GM12878 (cell line): ENCODE results near the gene INTS6L. TPM values are rescaled to one million over a fixed set of nuclear protein-coding genes. Genes with fewer than 3 reads are reported as not detected.

Source experiments
- CHD1 ChIP-seq: IDR thresholded peaks from 2 replicates; pipeline ENCODE4 v1.6.1; 2012; ENCODE audit warnings: low read depth, low read length, improper control_type of control experiment
- CHD2 ChIP-seq: IDR thresholded peaks from 2 replicates; pipeline ENCODE4 v1.6.1; 2011; ENCODE audit warnings: low read depth, low read length, improper control_type of control experiment, borderline replicate concordance
- CREM ChIP-seq: IDR thresholded peaks from 2 replicates; pipeline ENCODE4 v1.6.1; 2014; ENCODE audit warnings: antibody characterized with exemption, low read depth
- EED ChIP-seq: sonication (generic); IDR thresholded peaks from 2 replicates; pipeline ENCODE4 v1.6.1; 2016; ENCODE audit warnings: antibody characterized with exemption, low read depth
- EGR1 ChIP-seq, 2 experiments: IDR thresholded peaks; 1 replicate in 1 of 2; 2 replicates in 1 of 2; pipeline ENCODE4 v1.6.1; 2011 to 2012; ENCODE audit warnings: low read depth in 2 of 2, low read length in 2 of 2, borderline replicate concordance in 1 of 2, mild to moderate bottlenecking in 1 of 2, moderate library complexity in 1 of 2
- GATAD2B ChIP-seq: fragments of 450-650 bp; conservative IDR thresholded peaks from 2 replicates; pipeline ENCODE4 v1.6.1; 2017; ENCODE audit warnings: low read depth, mild to moderate bottlenecking, moderate library complexity
- IKZF1 ChIP-seq: fragments of 450-650 bp; conservative IDR thresholded peaks from 2 replicates; pipeline ENCODE4 v1.6.1; 2017; ENCODE audit warnings: antibody characterized with exemption, mild to moderate bottlenecking
- IRF5 ChIP-seq: fragments of 450-650 bp; IDR thresholded peaks from 2 replicates; pipeline ENCODE4 v1.6.1; 2017; ENCODE audit warnings: borderline replicate concordance
- KAT2A ChIP-seq: conservative IDR thresholded peaks from 2 replicates; pipeline ENCODE4 v1.6.1; 2011; ENCODE audit warnings: low read depth, low read length; ENCODE audit not compliant: control insufficient read depth
- MEF2A ChIP-seq: IDR thresholded peaks from 2 replicates; pipeline ENCODE4 v1.6.1; 2011; ENCODE audit warnings: low read depth, mild to moderate bottlenecking, low read length, moderate library complexity; ENCODE audit not compliant: insufficient read depth
- NR2C2 ChIP-seq: IDR thresholded peaks from 2 replicates; pipeline ENCODE4 v1.6.1; 2011; ENCODE audit warnings: borderline replicate concordance, low read depth; ENCODE audit not compliant: control insufficient read depth, insufficient read length
- POU2F2 ChIP-seq: IDR thresholded peaks from 3 replicates; pipeline ENCODE4 v1.6.1; 2011; ENCODE audit warnings: low read depth, mild to moderate bottlenecking, low read length, borderline replicate concordance
- RCOR1 ChIP-seq: conservative IDR thresholded peaks from 2 replicates; pipeline ENCODE4 v1.6.1; 2012; ENCODE audit warnings: low read depth, low read length, improper control_type of control experiment
- SIX5 ChIP-seq: IDR thresholded peaks from 2 replicates; pipeline ENCODE4 v1.6.1; 2011; ENCODE audit warnings: mild to moderate bottlenecking, low read depth, low read length, moderate library complexity; ENCODE audit not compliant: severe bottlenecking
- TAF1 ChIP-seq: IDR thresholded peaks from 2 replicates; pipeline ENCODE4 v1.6.1; 2011; ENCODE audit warnings: mild to moderate bottlenecking, low read depth, low read length, borderline replicate concordance
- TBL1XR1 ChIP-seq: IDR thresholded peaks from 2 replicates; pipeline ENCODE4 v1.6.1; 2012; ENCODE audit warnings: low read depth, low read length, improper control_type of control experiment
- TCF12 ChIP-seq: IDR thresholded peaks from 2 replicates; pipeline ENCODE4 v1.6.1; 2011; ENCODE audit warnings: low read depth, mild to moderate bottlenecking, low read length
- TCF7 ChIP-seq: IDR thresholded peaks from 2 replicates; pipeline ENCODE4 v1.6.1; 2014; ENCODE audit warnings: antibody characterized with exemption, borderline replicate concordance
- YY1 ChIP-seq: IDR thresholded peaks from 2 replicates; pipeline ENCODE4 v1.6.1; 2011; ENCODE audit warnings: low read depth, mild to moderate bottlenecking, low read length
- ZZZ3 ChIP-seq: IDR thresholded peaks from 2 replicates; pipeline ENCODE4 v1.6.1; 2011; ENCODE audit warnings: low read depth; ENCODE audit not compliant: control insufficient read depth, insufficient read length
- polyA plus RNA-seq, 11 experiments: library from polyadenylated mRNA; depleted of rRNA in 4 of 11; unstranded in 6 of 11; stranded (reverse) in 5 of 11; fragments of >200 nt; fragmentation: Nextera tagmentation in 4 of 11; fragmentation: Illumina TruSeq in 1 of 11; extraction: Ambion mirVana in 4 of 11; extraction: Trizol in 1 of 11; gene quantifications; 1 replicate in 1 of 11; 2 replicates in 10 of 11; pipeline versions ENCODE4 v1.2.1 to v1.2.3, GENCODE V29; 2011 to 2016; ENCODE audit warnings: inconsistent platforms in 2 of 11, missing spikeins in 2 of 11, low read depth in 1 of 11
- total RNA-seq, 4 experiments: library from RNA; depleted of rRNA in 3 of 4; stranded (reverse); fragments of >200 nt in 3 of 4; fragmentation: Illumina TruSeq in 1 of 4; extraction: Trizol in 1 of 4; gene quantifications; 2 replicates each; pipeline versions ENCODE4 v1.2.1 to v1.2.3, GENCODE V29; 2013 to 2021
- TF ChIP-seq, protein P1 (sequence below): fragments of 450-650 bp; IDR thresholded peaks from 2 replicates; pipeline ENCODE4 v1.6.1; 2016; ENCODE audit warnings: mild to moderate bottlenecking
- TF ChIP-seq, protein P2 (sequence below): IDR thresholded peaks from 2 replicates; pipeline ENCODE4 v1.6.1; 2012; ENCODE audit warnings: low read depth, low read length, improper control_type of control experiment
- TF ChIP-seq, protein P3 (sequence below): IDR thresholded peaks from 2 replicates; pipeline ENCODE4 v1.6.1; 2011; ENCODE audit warnings: mild to moderate bottlenecking, low read depth, low read length, moderate library complexity; ENCODE audit not compliant: insufficient replicate concordance

INTS6L gene
- total and polyA plus RNA-seq, 10 of the 15 experiments (the other 5 are each of a cell fraction or from before 2014, with no cell fraction given) = 4.9 to 84.9 (median 15.3) TPM

GRCh38 chrX:135520553-135521404, at the start of gene INTS6L (continued):
- TF ChIP-seq, protein P1, sequence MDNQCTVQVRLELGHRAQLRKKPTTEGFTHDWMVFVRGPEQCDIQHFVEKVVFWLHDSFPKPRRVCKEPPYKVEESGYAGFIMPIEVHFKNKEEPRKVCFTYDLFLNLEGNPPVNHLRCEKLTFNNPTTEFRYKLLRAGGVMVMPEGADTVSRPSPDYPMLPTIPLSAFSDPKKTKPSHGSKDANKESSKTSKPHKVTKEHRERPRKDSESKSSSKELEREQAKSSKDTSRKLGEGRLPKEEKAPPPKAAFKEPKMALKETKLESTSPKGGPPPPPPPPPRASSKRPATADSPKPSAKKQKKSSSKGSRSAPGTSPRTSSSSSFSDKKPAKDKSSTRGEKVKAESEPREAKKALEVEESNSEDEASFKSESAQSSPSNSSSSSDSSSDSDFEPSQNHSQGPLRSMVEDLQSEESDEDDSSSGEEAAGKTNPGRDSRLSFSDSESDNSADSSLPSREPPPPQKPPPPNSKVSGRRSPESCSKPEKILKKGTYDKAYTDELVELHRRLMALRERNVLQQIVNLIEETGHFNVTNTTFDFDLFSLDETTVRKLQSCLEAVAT = peak; percentile 63; the same call in 1 of the 2 replicates
- TF ChIP-seq, protein P2, sequence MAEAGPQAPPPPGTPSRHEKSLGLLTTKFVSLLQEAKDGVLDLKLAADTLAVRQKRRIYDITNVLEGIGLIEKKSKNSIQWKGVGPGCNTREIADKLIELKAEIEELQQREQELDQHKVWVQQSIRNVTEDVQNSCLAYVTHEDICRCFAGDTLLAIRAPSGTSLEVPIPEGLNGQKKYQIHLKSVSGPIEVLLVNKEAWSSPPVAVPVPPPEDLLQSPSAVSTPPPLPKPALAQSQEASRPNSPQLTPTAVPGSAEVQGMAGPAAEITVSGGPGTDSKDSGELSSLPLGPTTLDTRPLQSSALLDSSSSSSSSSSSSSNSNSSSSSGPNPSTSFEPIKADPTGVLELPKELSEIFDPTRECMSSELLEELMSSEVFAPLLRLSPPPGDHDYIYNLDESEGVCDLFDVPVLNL = no peak
- TF ChIP-seq KAT2A = no peak
- TF ChIP-seq MEF2A = no peak
- TF ChIP-seq RCOR1 = no peak
- 0 out of 2 replicates have a peak, but pooled peaks have one; percentile 14 for TF ChIP-seq CHD2
- peak; percentile 100 for TF ChIP-seq POU2F2
- TF ChIP-seq CREM = no peak; the same call in 1 of the 2 replicates
- no peak for TF ChIP-seq TCF7
- no peak for TF ChIP-seq EED
- no peak for TF ChIP-seq EGR1 (IDR thresholded peaks at IDR 0.05; ENCODE audit: borderline replicate concordance in 1 of 2, low read depth in 2 of 2, low read length in 2 of 2)
- TF ChIP-seq GATAD2B = no peak
- peak; percentile 52; the same call in 1 of the 2 replicates for TF ChIP-seq IKZF1
- TF ChIP-seq TBL1XR1 = peak; percentile 71; the same call in 1 of the 2 replicates
- no peak for TF ChIP-seq IRF5
- no peak for TF ChIP-seq NR2C2
- peak; percentile 98 for TF ChIP-seq TAF1
- TF ChIP-seq ZZZ3 = no peak
- TF ChIP-seq YY1 = peak; percentile 50; the same call in 1 of the 2 replicates
- TF ChIP-seq TCF12 = peak; percentile 42; the same call in 1 of the 2 replicates
- no peak for TF ChIP-seq SIX5
- TF ChIP-seq CHD1 = no peak
- TF ChIP-seq, protein P3, sequence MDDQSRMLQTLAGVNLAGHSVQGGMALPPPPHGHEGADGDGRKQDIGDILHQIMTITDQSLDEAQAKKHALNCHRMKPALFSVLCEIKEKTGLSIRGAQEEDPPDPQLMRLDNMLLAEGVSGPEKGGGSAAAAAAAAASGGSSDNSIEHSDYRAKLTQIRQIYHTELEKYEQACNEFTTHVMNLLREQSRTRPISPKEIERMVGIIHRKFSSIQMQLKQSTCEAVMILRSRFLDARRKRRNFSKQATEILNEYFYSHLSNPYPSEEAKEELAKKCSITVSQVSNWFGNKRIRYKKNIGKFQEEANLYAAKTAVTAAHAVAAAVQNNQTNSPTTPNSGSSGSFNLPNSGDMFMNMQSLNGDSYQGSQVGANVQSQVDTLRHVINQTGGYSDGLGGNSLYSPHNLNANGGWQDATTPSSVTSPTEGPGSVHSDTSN = peak; percentile 32
